Measurements from ENCODE around the gene TGFA.

GRCh38 chr2:70560040-70560439, 6.4 kb upstream of the TGFA start:
- TF ChIP-seq POLR2AphosphoS5 (IDR thresholded peaks at IDR 0.05; ENCODE audit: low read depth, low read length) = no peak
- no peak for TF ChIP-seq REST (IDR thresholded peaks at IDR 0.05; ENCODE audit: insufficient read depth in 1 of 2, low read depth in 2 of 2, low read length in 2 of 2)

Data from PFSK-1 (cell line).